Naive thymus-derived CD8-positive, alpha-beta T cell (primary cell): ENCODE data around the gene CTNNA2. TPM values are rescaled to one million over a fixed set of nuclear protein-coding genes. Genes with fewer than 3 reads are reported as not detected.

Experiments
- ATAC-seq, 2 donors: fragments of 150-1000 bp; cut with Tn5 transposase in 1 of 2; sonication (Bioruptor Pico), chemical (Tn5 transposase) in 1 of 2; 1 replicate in 1 of 2; 2 replicates in 1 of 2; pipeline ENCODE4 v1.10.0; 2021; ENCODE audit warnings: mild to moderate bottlenecking in 2 of 2, moderate library complexity in 2 of 2
- POLR2A ChIA-PET: fragments of 350-600 bp; sonication (Branson Sonifier 250); formaldehyde crosslinking; loops from one replicate; lab custom pipeline; 2021; ENCODE audit warnings: antibody characterized with exemption; lab: Charles Lee
- DNase-seq, 10 donors: peaks; one replicate each; pipeline versions ENCODE4 v3.0.0 to v3.0.0-alpha.2; 2020 to 2022
- H3K27ac Mint-ChIP-seq, 10 donors: one replicate each; pipeline ENCODE4 v1.8.0; 2020 to 2022; ENCODE audit warnings: mild to moderate bottlenecking in 10 of 10, mixed read lengths in 10 of 10, moderate library complexity in 4 of 10, inconsistent platforms in 1 of 10
- H3K27me3 Mint-ChIP-seq, 5 donors: one replicate each; pipeline ENCODE4 v1.8.0; 2021 to 2022; ENCODE audit warnings: mixed read lengths in 5 of 5
- H3K36me3 Mint-ChIP-seq, 3 donors: one replicate each; pipeline ENCODE4 v1.8.0; 2020 to 2022; ENCODE audit warnings: mixed read lengths in 3 of 3, mild to moderate bottlenecking in 2 of 3, inconsistent platforms in 1 of 3
- H3K4me1 Mint-ChIP-seq, 4 donors: one replicate each; pipeline ENCODE4 v1.8.0; 2021 to 2022; ENCODE audit warnings: mixed read lengths in 4 of 4
- H3K4me3 Mint-ChIP-seq, 10 donors: one replicate each; pipeline ENCODE4 v1.8.0; 2020 to 2022; ENCODE audit warnings: mild to moderate bottlenecking in 10 of 10, mixed read lengths in 10 of 10, moderate library complexity in 6 of 10, inconsistent platforms in 1 of 10
- H3K9me3 Mint-ChIP-seq, 9 donors: one replicate each; pipeline ENCODE4 v1.8.0; 2020 to 2022; ENCODE audit warnings: mixed read lengths in 9 of 9, mild to moderate bottlenecking in 3 of 9, inconsistent platforms in 1 of 9, moderate library complexity in 1 of 9
- polyA plus RNA-seq, 3 donors: library from polyadenylated mRNA; unstranded; fragments of 300-500 nt; fragmentation: Illumina TruSeq; gene quantifications; one replicate each; pipeline ENCODE4 v1.2.3, GENCODE V29; 2021
- total RNA-seq, 8 experiments: library from RNA in 2 of 8; stranded (reverse) in 2 of 8; gene quantifications; one replicate each; pipeline ENCODE4 v1.2.3 and lab custom pipeline; 2021 to 2026

Gene CTNNA2
- total and polyA plus RNA-seq, 5 experiments from 2014 or later: not detected

DNA sequence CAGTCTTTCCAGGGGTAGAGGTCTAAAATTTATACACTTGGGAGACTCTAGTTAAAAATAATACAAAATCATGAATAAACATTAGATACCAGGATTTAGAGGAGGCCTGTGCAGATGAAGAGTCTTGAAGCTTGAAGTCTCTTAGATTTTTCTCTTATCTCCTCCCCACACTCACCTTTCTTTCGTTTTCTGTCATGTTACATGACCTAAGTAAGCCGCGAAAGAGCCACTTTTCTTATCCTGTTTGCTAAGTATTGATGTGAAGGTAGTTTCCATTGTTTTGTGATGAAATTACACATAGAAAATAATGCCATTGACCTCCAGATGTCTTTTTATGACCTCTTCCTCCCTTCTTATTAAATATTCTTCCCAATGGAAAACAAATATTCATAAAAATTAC, 423.9 kb downstream of the CTNNA2 start:
- ATAC-seq: no peak
- POLR2A ChIA-PET: no interaction called here

DNA sequence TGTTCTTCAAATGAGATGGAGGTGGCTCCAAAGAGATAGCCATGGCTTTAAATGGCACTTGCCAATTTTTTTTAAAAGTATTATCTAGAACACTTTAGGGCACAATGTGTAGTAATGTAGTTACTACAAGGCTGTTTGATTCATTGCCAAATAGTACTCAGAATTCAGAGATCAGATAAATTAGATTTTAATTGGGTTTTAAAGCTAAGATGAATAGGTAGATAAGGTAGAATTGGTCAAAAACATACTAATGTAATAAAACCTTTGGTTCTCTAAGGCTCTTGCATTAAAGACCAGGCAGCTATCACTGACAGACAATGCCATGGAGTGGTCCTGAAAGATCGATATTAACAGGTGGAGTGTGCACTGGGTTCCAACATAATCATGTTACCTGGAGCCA, 425.8 kb downstream of the CTNNA2 start:
- peaks cover 0 to 11% (median 2%) of the 10 kb centered on the region in 5 donors for H3K27me3 Mint-ChIP-seq
- DNase-seq: no peak
- no peak overlapping the region for H3K4me3 Mint-ChIP-seq
- peaks cover 0 to 9% (median 3%) of the 10 kb centered on the region in 4 donors for H3K4me1 Mint-ChIP-seq
- H3K27ac Mint-ChIP-seq: no peak overlapping the region
- no peaks in the 10 kb centered on the region for H3K36me3 Mint-ChIP-seq
- POLR2A ChIA-PET: no interaction called here
- H3K9me3 Mint-ChIP-seq: peaks cover 0 to 2% (median 0%) of the 10 kb centered on the region in 9 donors
- no peak for ATAC-seq

More for the DNA sequence above, 423.9 kb downstream of the CTNNA2 start:
- H3K4me1 Mint-ChIP-seq: peaks cover 0 to 9% (median 3%) of the 10 kb centered on the region in 4 donors
- no peak overlapping the region for H3K27ac Mint-ChIP-seq
- peaks cover 0 to 2% (median 0%) of the 10 kb centered on the region in 9 donors for H3K9me3 Mint-ChIP-seq
- no peak for DNase-seq
- H3K27me3 Mint-ChIP-seq: peaks cover 4 to 11% (median 9%) of the 10 kb centered on the region in 5 donors
- H3K4me3 Mint-ChIP-seq: no peak overlapping the region
- no peaks in the 10 kb centered on the region for H3K36me3 Mint-ChIP-seq

DNA sequence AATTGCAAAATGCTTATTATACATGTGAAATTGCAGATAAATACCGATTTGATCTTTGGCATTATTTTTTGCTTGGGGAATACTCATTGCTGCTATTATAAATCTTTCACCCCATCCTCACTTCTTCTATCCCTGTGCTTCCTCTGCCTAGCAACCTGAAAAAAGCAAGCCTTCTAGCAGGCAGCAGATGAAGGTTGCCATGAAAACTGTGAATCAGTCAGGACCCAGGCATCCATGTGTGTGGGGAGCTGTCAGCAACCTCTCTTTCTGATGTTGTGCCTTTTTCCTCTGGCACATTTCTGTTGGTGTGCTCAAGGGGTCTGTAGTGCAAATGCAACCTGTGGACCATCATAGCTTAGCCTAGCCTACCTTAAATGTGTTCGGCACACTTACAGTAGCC, 427.5 kb downstream of the CTNNA2 start:
- POLR2A ChIA-PET: no interaction called here
- Mint-ChIP-seq H3K4me3 (no peak overlapping the region), H3K27ac (no peak overlapping the region), H3K27me3 (peaks cover 0 to 6% (median 2%) of the 10 kb centered on the region in 5 donors), H3K9me3 (peaks cover 0 to 2% (median 0%) of the 10 kb centered on the region in 9 donors), H3K4me1 (peaks cover 0 to 9% (median 3%) of the 10 kb centered on the region in 4 donors), H3K36me3 (no peaks in the 10 kb centered on the region)
- no peak for DNase-seq
- no peak for ATAC-seq

DNA sequence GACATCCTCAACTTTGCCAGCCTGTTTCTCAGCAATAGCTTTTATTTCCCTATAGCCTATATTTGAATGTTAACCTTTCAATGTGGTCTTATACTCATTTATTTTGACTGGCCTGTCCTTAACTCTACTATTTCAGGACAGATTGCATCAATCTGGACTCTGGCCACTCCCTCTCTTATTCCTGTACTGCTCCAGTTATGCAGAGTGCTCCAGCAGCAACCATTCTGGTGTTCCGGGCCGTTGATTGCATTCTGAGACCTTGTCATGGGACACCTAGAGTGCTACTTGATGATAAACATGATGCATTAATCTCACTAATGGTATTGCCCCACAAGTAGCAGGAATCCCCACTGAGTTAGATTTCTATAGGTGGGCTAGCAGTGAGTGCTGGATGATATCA, 428.3 kb downstream of the CTNNA2 start:
- H3K36me3 Mint-ChIP-seq: no peaks in the 10 kb centered on the region
- no peak for ATAC-seq
- DNase-seq: no peak
- H3K27ac Mint-ChIP-seq: no peak overlapping the region
- POLR2A ChIA-PET: no interaction called here
- peaks cover 0 to 4% (median 2%) of the 10 kb centered on the region in 4 donors for H3K4me1 Mint-ChIP-seq
- peaks cover 0 to 5% (median 0%) of the 10 kb centered on the region in 5 donors for H3K27me3 Mint-ChIP-seq
- peaks cover 0 to 2% (median 0%) of the 10 kb centered on the region in 9 donors for H3K9me3 Mint-ChIP-seq
- H3K4me3 Mint-ChIP-seq: no peak overlapping the region

DNA sequence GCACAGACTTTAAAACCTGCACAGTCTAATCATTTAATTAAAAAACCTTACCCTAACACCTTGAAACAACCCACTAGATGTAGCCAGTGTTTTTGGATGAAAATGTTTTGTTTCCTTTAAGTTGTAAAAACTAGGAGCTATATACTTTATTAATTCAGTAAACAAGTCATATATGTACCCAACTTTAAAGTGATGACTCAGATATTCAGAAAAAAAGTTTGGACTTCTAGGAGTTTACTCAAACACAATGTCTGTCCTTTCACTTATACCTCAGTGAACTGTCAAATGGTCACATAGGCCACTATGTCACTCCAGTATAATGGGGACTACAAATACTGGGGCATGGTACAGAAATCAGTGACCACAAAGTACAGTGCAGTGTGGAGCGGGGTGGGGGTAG, 431.4 kb downstream of the CTNNA2 start:
- no peak for DNase-seq
- no peaks in the 10 kb centered on the region for H3K36me3 Mint-ChIP-seq

DNA sequence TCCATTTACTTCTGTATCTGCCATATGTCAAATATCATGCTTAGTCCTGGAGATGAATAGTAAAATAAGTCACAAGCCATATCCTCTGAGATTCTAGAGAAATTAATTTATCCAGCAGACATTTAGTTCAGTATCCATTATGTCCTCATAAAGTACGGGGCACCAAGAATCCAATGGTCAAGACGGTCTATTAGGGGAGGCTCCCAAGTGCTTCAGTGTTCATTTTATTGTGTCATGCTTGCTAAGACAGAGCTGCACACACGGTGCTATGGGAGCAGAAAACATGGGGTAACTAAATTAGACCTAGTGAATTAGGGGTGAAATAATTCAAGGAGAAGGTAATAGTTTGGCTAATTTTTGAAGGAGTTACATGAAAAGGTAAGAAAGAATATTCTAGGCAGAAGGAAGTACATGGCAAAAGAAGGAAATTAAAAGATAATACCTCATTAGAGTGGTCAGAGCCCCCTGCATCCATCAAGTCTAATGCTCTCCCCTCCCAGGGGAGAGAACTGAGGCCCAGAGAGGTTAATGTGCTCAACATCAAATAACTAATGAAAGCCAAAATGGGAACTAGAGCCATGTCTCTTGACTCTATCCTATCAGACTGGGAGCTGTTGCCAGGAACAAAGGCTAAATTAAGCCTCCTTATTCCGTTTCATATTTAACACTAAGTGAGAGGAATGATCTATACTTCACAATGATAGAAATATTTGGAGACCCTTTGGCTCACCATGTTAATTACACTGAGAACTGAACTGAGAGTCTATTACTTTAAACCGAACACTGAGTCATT, 433.0 kb downstream of the CTNNA2 start:
- DNase-seq (no peak), ATAC-seq (no peak)
- Mint-ChIP-seq H3K4me3 (no peak overlapping the region), H3K27ac (no peak overlapping the region), H3K27me3 (peaks cover 0 to 4% (median 0%) of the 10 kb centered on the region in 5 donors), H3K9me3 (peaks cover 0 to 3% (median 0%) of the 10 kb centered on the region in 9 donors), H3K4me1 (no peaks in the 10 kb centered on the region), H3K36me3 (no peaks in the 10 kb centered on the region)
- POLR2A ChIA-PET: no interaction called here

More for the DNA sequence above, 431.4 kb downstream of the CTNNA2 start:
- POLR2A ChIA-PET: no interaction called here
- no peak for ATAC-seq
- Mint-ChIP-seq H3K9me3 (peaks cover 0 to 3% (median 0%) of the 10 kb centered on the region in 9 donors), H3K4me3 (no peak overlapping the region), H3K4me1 (no peaks in the 10 kb centered on the region), H3K27ac (no peak overlapping the region), H3K27me3 (peaks cover 0 to 4% (median 0%) of the 10 kb centered on the region in 5 donors)

DNA sequence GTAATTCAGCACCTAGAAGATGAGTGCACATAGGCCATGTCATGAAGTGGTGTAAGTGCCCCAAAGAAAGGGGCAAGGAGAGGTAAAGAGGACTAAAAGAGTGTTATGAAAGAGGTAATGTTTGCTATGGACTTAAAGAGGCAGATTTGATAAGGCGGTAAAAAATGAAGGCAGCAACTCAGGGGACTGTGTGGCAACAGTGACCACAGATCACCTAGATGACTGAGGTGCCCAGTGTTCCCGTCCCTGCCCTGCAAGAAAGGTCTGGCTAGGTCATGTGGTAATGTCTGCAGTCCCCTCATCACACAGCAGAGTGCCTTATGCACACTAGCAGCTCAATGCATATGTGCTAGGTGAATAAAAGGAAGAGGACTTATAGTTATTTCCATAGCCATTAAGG, 434.9 kb downstream of the CTNNA2 start:
- POLR2A ChIA-PET: no interaction called here
- Mint-ChIP-seq H3K36me3 (no peaks in the 10 kb centered on the region), H3K4me1 (no peaks in the 10 kb centered on the region), H3K27me3 (peaks cover 0 to 4% (median 0%) of the 10 kb centered on the region in 5 donors), H3K4me3 (no peak overlapping the region), H3K9me3 (peaks cover 0 to 3% (median 0%) of the 10 kb centered on the region in 9 donors), H3K27ac (no peak overlapping the region)
- DNase-seq (no peak), ATAC-seq (no peak)

DNA sequence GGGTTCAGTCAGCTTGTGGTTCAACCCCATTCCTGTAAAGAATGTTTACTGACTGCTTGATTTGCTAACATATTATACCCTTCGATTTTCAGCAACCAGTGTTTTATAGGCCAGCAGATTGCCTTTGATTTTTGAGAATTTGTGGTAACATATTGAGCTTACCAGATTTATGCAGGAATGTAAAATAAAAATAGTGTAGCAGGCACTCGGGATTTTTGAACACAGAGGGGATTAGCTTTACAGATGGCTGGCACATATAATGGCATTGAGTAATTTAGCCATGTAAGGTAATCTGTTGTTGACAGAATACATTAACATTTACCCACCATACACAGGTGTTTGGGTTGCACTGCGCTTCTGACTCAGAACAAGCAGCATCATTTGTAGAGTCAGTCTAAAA, 437.7 kb downstream of the CTNNA2 start:
- Mint-ChIP-seq H3K36me3 (no peaks in the 10 kb centered on the region), H3K27ac (no peak overlapping the region), H3K4me1 (no peaks in the 10 kb centered on the region), H3K9me3 (peaks cover 0 to 3% (median 0%) of the 10 kb centered on the region in 9 donors), H3K4me3 (no peak overlapping the region), H3K27me3 (peaks cover 0 to 4% (median 0%) of the 10 kb centered on the region in 5 donors)
- ATAC-seq (no peak), DNase-seq (no peak)
- POLR2A ChIA-PET: no interaction called here

DNA sequence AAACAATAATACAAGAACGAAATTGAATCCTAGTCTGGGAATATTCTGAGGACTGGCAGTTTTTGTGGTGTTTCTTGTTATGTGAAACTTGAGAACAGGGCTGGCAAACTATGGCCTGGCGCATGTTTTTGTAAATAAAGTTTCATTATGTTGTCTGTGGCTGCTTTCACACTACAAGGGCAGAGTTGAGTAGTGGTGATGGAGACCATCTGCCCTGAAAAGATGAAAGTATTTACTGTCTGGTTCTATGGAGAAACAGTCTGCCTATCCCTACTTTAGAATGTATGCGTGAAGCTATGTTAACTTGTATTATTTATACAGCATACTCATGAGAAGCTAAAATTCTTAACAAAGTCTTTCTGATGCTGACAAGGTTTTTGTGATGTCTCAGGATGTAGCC, 439.8 kb downstream of the CTNNA2 start:
- peaks cover 0 to 3% (median 0%) of the 10 kb centered on the region in 9 donors for H3K9me3 Mint-ChIP-seq
- POLR2A ChIA-PET: no interaction called here
- no peak overlapping the region for H3K27ac Mint-ChIP-seq
- no peak for DNase-seq
- no peak for ATAC-seq
- no peaks in the 10 kb centered on the region for H3K36me3 Mint-ChIP-seq
- H3K4me1 Mint-ChIP-seq: no peaks in the 10 kb centered on the region
- peaks cover 0 to 4% (median 0%) of the 10 kb centered on the region in 5 donors for H3K27me3 Mint-ChIP-seq
- no peak overlapping the region for H3K4me3 Mint-ChIP-seq

DNA sequence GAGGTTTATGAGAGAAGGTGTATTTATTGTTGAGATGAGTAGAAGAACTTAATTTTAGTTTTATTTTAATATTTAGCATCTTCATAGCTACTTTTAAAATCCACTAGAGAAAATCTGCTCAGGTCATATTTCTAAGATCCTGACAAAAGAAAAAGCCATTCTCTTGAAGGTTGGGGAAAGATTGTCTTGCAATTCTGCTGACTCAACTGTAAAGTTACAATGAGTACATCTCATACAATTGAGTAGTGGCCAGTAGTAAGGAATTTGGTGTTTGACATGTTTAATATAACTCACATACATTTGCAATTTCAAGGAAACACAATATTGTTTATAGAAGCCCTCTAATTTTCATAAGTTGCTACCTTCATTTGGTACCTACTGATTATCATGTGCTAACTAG, 447.2 kb downstream of the CTNNA2 start:
- H3K4me1 Mint-ChIP-seq: no peaks in the 10 kb centered on the region
- POLR2A ChIA-PET: no interaction called here
- no peak overlapping the region for H3K4me3 Mint-ChIP-seq
- no peak for ATAC-seq
- H3K36me3 Mint-ChIP-seq: no peaks in the 10 kb centered on the region
- H3K27me3 Mint-ChIP-seq: peaks cover 0 to 3% (median 0%) of the 10 kb centered on the region in 5 donors
- peaks cover 0 to 13% (median 2%) of the 10 kb centered on the region in 9 donors for H3K9me3 Mint-ChIP-seq
- H3K27ac Mint-ChIP-seq: no peak overlapping the region
- no peak for DNase-seq

DNA sequence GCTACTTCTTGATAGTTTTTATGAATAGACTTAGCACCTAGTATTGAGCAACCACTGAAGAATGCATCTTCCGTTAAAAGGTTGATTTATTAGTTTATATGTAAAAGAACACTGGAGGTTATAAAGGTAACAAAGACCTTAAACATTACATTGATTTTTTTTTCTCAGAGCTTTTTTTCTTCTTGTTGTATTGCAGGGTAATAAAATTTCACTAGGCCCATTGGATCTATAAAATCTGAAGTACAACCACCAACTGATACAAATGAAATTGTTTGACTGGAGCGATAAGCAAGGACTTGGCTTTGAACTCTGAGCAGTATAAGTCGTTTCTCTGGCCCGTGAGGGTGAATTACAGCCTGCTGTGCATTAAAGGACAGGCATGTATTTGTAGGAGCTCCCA, 447.7 kb downstream of the CTNNA2 start:
- Mint-ChIP-seq H3K36me3 (no peaks in the 10 kb centered on the region), H3K4me3 (no peak overlapping the region), H3K9me3 (peaks cover 0 to 13% (median 2%) of the 10 kb centered on the region in 9 donors), H3K4me1 (no peaks in the 10 kb centered on the region), H3K27me3 (peaks cover 0 to 3% (median 0%) of the 10 kb centered on the region in 5 donors), H3K27ac (no peak overlapping the region)
- no peak for ATAC-seq
- no peak for DNase-seq
- POLR2A ChIA-PET: no interaction called here

DNA sequence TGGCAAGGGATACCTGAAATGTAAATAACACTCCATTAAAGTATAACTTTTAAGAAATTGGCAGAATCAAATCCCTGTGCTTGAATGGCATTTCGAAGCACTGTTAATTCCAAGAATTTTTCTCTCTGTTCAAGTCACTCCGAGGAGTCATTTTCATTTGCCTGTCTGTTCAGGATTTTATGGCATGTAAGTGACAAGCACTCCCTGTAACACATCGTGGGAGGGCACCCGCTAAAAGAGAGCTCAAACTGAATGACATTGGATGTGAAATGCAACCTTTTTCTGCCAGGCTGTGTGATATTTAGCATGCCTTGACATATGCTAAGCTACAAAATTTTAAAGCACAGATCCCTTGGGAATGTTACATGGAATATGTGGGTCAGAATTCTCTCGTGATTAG, 452.1 kb downstream of the CTNNA2 start:
- POLR2A ChIA-PET: no interaction called here
- Mint-ChIP-seq H3K27ac (no peak overlapping the region), H3K27me3 (no peaks in the 10 kb centered on the region), H3K4me3 (no peak overlapping the region), H3K9me3 (peaks cover 0 to 18% (median 3%) of the 10 kb centered on the region in 9 donors), H3K36me3 (no peaks in the 10 kb centered on the region), H3K4me1 (no peaks in the 10 kb centered on the region)
- no peak for DNase-seq
- ATAC-seq: no peak

DNA sequence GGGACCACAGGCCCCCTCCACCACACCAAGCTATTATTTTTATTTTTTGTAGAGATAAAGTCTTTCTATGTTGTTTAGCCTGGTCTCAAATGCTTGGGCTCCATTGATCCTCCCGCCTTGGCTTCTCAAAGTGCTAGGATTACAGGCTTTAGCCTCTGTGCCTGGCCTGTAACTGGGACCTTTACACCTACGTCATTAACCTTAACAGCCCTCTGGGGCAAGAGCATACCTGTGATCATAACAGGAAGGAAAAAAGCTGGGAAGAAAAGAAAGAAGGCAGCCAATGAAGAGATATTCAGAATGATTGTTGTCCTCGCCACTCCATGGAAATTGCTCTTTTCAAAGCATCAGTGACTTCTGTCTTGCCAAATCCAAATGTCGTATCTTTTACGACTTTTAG, 453.5 kb downstream of the CTNNA2 start:
- H3K27me3 Mint-ChIP-seq: no peaks in the 10 kb centered on the region
- DNase-seq: no peak
- ATAC-seq: no peak

More for the DNA sequence above, 453.5 kb downstream of the CTNNA2 start:
- H3K27ac Mint-ChIP-seq: no peak overlapping the region
- H3K36me3 Mint-ChIP-seq: no peaks in the 10 kb centered on the region
- POLR2A ChIA-PET: no interaction called here
- no peak overlapping the region for H3K4me3 Mint-ChIP-seq
- H3K4me1 Mint-ChIP-seq: no peaks in the 10 kb centered on the region
- peaks cover 0 to 18% (median 3%) of the 10 kb centered on the region in 9 donors for H3K9me3 Mint-ChIP-seq
